RCC 7860 (cell line): Measurements from ENCODE around the gene ARHGEF25.

ENCODE experiments used
- DNase-seq: peaks from one replicate; pipeline ENCODE4 v3.0.0-alpha.2; 2015; ENCODE audit warnings: low spot score
- FAIRE-seq: peaks from 2 replicates; lab custom pipeline; 2012; peaks lifted over from hg19 to GRCh38; lab: Jason Lieb, UNC

Gene ARHGEF25

DNA sequence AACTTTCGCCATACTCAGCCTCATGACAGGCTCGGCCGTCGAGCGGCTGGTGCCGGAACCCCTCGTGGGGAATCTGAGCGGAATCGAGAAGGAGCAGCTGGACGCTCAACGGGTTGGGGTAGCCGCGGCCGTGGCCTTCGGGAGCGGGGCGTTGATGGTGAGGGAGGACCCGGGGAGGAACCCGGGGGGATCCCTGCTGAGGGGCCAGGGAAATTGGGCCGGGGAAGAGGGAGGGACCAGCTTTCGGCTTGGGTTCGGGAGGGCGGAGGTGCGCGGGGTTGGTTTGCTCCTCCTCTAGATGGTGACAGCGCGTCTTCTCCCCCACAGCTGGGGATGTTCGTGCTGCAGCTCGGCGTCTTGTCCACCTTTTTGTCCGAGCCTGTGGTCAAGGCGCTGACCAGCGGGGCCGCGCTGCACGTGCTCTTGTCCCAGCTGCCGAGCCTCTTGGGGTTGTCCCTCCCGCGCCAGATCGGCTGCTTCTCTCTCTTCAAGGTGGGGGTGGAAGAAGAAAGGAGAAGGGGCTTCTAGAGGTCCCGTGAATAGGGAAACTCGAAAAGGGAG lies 9.8 kb downstream of the ARHGEF25 start:
- FAIRE-seq (no peak), DNase-seq (no peak)

DNA sequence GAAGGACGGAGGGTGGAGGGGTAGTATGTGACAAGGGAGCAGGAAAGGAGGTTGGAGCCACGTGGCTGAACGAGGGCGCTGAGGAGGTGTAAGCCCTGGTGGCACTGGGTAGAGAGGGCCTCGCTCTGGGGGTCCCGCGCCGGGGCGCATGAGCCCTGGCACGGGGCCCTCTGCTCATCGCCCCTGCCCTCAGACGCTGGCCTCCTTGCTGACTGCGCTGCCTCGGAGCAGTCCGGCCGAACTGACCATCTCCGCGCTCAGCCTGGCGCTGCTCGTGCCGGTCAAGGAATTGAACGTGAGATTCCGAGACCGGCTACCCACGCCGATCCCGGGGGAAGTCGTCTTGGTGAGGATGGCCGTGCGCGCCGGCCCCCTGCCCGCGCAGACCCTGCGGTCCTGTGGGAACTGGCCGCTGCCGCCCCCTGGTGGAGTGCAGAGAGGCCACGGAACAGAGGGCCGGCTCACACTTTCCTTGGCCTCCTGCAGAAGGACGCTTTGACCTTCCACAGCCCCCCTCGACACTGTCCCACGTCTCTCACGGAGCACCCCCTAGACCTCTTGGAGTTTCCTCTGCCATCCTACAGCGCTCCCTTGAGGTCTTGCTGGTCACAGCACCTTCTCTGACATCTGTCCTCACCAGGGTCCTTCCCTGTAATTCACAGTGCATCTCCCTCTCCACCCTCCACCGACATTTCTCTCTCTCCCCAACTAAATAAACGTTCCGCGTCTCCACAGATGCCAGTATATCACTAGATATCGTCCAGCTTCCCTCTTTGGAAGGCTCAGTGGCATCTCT lies 10.5 kb downstream of the ARHGEF25 start:
- FAIRE-seq = no peak
- no peak for DNase-seq

DNA sequence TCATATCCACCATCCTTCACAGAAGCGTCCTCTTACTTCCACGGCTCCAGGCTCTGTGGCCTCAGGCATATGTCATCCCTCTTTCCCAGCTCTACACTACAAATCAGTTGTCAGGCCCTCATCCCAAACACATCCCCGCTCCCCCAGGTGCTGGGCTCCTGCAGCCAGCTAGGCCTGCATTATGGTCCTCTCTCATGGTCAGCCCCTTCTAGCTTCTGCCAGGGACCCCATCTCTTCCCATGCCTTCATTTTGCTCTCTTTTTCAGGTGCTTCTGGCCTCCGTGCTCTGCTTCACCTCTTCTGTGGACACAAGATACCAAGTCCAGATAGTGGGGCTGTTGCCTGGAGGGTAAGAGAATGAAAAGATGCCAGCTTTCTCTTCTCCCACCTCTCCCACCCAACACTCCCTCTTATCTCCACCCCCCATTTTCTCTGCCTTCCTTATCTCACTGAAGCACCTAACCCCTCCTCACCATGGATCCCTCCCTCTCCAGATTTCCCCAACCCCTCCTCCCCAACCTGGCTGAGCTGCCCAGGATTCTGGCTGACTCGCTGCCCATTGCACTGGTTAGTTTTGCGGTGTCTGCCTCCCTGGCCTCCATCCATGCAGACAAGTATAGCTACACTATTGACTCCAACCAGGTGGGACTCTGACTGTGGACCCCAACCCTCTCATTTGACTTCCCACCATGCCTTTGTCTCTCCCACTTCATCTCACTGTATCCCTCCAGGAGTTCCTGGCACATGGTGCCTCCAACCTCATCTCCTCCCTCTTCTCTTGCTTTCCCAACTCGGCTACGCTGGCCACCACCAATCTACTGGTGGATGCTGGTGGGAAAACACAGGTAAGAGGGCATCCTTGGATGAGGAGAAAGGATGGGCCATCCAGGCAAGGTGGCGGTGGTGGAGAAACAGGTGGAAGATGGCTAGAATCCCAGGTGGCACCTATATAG lies 11.3 kb downstream of the ARHGEF25 start:
- no peak for FAIRE-seq
- no peak for DNase-seq

DNA sequence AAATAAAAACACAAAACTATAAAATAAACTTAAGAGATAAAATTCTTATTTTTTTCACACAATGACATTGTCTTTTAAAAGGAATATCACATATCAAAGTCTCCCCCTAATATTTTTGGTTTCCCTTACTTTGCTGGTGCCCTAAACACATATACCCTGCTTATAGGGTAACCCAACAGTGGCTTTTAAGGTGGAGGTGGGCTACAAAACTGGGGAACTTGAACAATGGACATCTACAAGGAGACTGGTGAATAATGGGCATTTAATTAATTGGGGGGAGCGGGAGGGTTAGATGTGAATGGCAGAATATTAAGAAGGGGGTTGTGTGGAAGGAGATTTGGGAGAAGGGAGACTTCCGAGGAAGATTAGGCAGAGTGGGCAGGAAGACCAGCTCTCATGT lies 12.2 kb downstream of the ARHGEF25 start:
- DNase-seq (no peak), FAIRE-seq (no peak)

DNA sequence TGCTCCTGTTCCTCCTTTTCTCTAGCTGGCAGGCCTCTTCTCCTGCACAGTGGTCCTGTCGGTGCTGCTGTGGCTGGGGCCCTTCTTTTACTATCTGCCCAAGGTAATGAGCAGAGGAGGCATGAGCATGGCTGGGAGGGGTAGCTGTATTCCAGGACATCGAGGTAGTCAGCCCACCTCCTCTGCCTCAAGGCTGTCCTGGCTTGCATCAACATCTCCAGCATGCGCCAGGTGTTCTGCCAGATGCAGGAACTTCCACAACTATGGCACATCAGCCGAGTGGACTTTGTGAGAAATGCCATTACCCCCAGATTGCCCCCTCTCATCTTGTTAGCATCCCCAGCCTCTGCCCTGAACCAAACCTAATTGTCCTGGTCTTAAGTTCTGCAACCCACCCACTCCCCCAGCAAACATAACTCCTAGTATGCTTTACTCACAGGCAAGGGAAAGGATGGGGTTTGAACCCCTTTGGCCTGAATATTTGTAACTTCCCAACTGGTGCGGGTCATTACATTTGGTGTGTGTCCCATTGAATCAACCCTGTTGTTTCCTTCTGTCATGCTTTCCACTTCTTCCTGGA lies 12.7 kb downstream of the ARHGEF25 start:
- DNase-seq (no peak), FAIRE-seq (no peak)

DNA sequence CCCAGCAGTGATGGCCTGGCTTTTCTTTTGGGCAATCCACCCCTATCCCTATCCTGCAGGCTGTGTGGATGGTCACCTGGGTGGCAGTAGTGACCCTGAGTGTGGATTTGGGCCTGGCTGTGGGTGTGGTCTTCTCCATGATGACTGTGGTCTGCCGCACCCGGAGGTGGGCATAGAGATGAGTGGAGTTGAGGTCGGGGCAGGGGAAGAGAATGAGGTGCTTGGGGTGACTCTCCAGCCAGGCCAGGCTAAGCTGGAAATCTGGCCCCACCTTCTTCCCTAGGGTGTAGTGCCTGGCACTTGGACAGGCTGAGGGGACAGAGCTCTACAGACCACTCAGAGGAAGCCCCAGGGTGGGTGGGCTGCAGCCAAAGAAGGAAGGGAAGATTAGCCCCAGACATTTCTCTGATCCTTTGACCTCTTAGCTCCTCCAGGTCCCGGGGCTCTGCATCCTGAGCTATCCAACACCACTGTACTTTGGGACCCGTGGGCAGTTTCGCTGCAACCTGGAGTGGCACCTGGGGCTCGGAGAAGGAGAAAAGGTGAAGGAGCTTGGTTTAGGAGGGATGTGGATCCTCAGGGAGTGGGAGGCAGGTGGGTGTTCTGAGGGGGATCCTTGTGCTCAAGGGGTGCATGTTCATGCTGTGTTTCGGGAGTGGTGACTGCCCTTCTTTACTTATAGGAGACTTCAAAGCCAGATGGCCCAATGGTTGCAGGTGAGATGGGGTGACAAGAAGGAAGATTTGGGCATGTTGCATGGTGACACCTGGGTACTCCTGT lies 13.4 kb downstream of the ARHGEF25 start:
- FAIRE-seq (no peak), DNase-seq (no peak)

DNA sequence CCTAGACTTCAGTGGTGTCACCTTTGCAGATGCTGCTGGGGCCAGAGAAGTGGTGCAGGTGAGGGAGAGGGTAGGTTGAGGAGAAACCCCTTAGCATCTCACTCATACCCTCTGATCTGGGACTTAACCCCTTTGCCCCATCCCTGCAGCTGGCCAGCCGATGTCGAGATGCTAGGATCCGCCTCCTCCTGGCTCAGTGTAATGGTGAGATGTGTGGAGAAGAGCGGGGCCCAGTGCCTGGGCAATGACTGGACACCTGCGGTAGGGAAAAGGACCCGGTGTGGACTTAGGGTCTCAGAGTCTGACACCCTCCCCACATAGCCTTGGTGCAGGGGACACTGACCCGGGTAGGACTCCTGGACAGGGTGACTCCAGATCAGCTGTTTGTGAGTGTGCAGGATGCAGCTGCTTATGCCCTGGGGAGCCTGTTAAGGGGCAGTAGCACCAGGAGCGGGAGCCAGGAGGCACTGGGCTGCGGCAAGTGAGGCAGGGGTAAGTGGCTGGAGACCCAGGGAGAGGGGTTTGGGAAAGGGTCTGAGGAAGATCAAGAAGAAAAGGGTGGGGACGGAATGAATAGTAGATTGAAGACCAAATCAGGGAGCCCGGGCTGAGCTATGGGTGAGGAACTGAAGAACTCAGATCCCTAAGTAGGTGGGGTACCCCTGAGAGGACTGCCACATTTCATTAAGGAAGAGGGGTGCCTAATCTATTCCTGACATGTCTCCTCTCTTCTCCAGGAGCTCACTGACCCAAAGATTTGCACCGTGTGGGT lies 14.2 kb downstream of the ARHGEF25 start:
- FAIRE-seq (no peak), DNase-seq (no peak)

DNA sequence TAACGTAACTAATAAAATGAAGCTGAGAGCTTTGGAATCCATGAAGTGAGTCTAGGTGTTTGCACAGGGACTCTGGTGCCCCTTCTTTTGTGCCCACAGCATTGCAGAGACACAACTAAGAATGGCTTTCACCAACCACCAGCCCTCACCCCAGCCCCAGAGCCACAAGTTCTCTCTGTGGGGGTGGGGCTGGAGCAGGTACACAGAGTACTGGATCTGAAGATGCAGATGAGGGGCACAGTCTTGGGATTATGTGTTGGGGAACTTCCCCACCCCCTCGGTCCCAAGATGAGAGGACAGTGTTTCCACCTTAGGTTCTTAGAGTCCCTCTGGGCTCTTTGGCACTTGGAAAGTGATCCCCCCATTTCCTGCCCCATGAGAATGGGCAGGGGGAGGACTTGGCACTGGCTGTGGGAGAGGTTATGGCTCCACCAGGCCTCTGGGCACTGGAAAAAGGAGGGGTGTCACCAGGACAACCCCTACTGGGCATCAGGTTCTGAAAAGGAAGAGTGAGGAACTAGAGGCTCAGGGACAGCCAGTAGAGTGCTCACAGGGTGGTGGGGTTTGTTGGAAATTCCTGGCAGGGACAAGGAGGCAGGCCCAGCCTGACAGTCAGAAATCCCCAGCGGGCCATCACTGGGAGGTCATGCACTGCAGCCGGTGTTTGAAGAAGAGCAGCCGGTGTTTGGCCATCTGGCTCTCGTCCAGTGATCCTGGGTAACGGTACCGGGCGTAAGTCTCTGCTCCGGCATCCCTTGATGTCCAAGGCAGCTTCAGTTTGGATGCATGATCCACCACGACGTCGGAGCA lies 15.1 kb downstream of the ARHGEF25 start:
- FAIRE-seq = no peak

DNA sequence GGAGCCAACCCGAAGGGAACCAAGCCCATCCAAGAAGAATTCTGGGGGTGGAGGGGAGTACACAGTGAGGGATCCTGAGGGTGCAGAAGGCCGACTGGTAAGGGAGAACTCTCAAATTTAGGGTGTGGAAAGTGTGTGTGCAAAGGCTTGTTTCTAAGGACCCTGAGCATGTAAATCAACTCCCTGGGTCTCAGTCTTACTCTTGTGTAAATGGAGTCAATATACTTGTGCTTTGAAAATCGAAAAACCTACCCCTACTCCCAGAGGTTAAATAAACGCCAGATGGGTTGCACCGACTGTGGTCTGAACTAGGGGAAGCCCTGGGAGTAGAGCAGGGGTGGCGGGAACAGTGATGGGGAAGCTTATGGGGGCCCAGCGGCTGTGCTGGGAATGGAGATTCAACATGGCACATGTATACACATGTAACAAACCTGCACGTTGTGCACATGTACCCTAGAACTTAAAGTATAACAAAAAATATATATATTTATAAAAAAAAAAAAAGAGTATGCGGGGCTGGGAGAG lies 15.7 kb downstream of the ARHGEF25 start:
- no peak for DNase-seq
- FAIRE-seq = no peak

More for the DNA sequence above, 15.1 kb downstream of the ARHGEF25 start:
- no peak for DNase-seq

DNA sequence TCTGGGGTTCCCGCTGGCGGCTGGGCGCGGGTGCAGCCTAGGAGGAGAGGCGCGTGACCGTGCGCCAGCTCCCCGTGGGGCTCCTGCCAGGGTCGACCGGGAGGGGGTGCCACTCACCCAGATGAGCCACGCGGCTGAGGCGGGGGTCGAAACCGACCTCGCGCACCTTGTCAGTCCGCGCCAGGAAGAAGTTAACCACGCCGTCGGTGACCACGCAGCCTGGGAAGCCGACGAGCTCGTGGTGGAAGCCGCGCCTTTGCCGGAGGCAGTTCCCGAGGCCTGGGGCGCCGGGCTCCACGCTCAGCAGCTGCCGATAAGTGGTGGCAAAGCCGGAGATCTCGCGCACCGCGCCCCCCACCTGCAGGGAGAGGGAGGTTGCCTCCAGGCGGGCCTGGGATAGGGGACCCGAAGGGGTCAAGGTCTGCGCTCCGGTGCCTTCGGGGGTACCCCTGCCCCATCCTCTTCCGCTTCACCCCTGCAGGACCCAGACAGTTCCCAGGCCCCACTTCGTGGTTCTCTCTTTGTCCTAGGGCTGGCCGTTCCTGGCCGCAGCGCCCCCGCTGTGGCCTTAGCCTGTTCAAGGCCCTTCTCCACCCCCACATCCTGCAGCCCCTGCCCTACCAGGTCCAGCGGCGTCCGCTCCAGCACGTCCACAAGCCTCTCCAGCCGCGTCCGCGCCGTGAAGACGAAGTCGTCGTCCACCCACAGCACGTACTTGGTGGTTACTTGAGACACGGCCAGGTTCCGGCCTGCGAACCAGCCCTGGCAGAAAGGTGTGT lies 16.5 kb downstream of the ARHGEF25 start:
- DNase-seq (no peak), FAIRE-seq (no peak)

DNA sequence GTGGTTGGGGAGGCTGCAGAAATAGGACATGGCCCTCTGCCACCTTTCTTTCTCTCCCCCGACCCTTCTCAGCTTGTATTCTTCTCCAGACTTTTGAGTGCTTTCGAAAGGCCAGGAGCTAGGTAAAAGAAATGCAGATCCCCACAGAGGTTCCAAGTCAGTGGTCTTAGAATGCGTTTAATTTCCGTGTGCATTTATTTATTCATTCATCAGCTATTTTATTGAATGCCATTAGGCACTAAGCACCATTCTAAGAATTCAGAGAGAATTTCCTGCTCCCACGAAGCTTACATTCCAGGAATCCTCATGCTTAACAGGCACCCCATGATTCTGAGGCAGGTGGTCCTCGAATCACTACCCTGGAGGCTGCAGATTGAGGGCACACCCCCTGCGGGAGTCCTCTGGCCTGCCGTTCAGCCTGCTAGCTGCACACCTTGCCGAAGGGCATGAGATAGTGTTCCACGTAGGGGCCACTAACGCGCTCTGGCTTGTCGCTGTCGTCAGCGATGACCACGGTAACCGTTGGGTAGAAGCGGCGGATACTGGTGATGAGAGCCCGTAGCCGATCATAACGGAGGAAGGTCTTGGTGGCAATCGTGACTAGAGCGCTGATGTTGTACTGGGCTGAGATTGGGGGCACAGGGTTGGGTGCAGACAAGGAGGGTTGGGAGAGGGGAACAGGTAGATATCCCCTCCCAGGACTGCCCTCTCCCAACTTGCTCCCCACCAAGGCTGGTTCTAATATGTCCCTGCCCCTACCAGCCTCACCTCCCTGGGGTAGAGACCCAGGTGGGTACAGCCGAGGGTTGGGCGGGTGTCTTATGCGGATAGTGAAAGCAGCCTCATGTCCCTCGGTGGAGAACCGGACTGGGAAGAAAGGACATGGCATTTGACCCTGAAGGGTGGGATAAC lies 17.3 kb downstream of the ARHGEF25 start:
- FAIRE-seq (no peak), DNase-seq (no peak)

DNA sequence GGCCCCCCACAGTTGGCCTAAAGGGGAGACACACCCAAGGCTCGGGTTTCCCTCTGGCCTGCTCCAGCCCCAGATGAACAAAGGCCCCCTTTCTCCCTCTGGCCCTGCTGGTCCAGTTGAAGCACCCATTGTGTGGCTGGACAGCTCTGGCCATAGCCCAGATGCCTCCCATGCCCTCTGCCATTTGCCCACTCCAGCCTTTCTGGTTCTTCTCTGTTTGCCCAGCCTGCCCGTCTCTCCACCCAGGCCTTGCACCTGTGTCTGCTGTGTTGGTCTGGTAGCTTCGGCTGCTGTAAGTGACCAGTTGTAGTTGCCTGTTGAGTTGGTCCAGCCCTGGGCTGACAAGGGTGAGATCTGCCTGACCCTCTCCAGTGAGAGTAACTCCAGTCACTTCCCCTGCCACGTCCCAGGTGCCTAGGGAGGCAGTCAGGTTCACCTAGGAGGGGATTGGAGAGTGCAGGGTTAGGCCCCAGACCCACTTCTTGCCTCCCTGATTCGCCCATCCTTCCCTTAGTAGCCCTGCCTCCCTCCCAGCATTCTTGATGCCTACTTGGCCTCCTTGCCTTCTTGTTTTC lies 18.7 kb downstream of the ARHGEF25 start:
- FAIRE-seq (no peak), DNase-seq (no peak)

DNA sequence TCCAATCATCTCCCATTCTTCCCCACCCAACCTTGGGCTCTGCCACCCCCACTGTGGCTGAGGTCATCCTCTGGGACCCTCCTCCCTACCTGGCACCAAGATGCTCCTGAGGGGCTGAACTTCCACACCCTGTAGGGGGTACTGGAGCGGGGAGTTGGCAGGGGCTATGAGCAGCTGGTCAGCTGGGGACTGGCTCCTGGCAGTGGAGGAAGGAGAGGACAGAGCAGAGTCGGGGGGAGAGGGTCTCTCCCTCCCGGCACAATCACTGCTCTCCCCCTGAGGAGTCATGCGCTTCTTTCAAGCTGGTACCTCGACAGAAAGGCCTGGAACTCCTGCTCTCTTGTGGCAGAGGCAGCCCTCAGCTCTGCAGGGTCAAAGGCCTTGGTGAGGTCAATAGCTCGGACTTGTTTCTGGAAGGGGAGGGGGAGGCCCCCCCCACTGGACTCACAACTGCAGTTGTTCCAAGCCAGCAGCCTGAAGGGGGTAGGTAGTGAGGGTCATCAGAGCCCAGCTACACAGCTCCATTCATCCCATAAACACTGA lies 19.7 kb downstream of the ARHGEF25 start:
- DNase-seq (no peak), FAIRE-seq (no peak)

DNA sequence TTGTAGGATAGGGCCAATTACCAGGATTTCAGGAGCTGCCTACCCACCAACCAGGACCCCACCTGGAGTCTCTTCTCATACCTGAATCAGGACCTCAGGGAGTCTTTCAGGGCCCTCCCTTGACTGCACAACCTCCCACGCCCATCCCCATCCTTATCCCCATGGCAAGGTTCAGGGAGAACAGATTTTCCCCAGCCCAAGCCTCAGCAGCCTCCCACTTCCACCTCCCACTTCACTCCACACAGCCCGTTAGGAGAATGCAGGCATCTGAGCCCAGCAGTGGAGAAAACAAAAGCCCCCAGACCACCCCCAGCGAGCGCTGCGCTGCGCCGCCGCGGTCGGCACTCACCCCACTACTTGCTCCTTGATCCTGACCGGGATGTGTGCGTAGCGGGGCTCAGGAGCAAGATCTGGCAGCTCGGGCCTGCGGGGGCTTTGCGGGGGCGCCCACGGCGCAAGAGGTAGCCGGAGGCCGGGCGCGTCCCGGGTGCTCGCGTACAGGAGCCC lies 20.4 kb downstream of the ARHGEF25 start:
- FAIRE-seq = no peak

DNA sequence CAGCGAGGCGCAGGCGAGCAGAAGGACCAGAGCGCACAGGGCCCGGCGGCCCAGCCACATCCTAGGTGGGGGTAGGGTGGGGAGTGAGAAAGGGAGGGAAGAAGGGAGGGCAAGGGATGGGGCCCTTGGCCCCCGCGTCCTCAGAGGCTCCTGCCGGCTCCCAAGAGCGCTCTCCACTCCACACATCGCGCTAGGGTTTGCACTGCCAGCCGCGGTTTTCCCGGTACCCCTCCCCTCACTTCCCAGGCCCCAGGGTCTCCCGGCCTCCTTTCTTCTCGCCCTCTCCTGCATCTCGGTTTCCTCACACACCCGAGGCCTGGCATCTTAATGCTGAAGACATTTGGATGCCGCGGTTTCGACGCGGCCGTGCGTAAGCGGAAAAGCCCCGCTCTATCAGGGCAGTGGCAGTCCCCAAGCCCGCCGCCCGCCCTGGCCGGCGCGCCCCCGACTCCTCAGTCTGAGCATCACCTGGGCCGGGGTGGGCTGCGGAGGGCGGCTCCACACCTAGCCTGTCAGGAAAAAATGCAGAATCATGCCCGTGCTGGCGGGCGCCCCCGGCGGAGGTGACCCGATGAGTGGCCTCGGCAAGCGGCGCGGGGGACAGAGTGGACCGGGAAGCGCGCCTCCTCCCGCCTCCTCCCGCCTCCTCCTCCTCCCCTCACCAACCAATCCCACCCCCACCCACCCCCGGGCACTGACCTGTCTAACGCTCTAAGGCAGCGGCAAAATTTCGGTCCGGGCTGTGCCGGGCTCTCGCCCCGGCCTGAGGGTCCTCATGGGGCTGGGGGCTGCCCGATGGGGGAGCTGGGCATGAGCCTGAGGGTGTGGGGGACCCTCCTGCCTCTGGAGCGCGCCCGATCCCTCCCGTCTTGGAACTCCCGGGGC lies 21.1 kb downstream of the ARHGEF25 start:
- FAIRE-seq = no peak
- no peak for DNase-seq

More for the DNA sequence above, 20.4 kb downstream of the ARHGEF25 start:
- DNase-seq = no peak
